GM23338 (cell line): Measurements from ENCODE around the gene MCFD2. TPM values are rescaled to one million over a fixed set of nuclear protein-coding genes. Genes with fewer than 3 reads are reported as not detected.

Experiments used
- ATAC-seq: fragments of 200-7000 bp; cut with Tn5 transposase; 3 replicates; pipeline ENCODE4 v1.9.1; 2020
- DNase-seq: peaks from one replicate; pipeline ENCODE4 v3.0.0-alpha.2; 2015; ENCODE audit warnings: low spot score
- H2AFZ ChIP-seq: fragments of 200-600 bp; sonication (generic); 2 replicates; pipeline ENCODE4 v1.8.0; 2016; ENCODE audit warnings: antibody characterized with exemption, mild to moderate bottlenecking, moderate library complexity
- H3F3A ChIP-seq: fragments of 200-600 bp; sonication (generic); replicated peaks from 2 replicates; pipeline ENCODE4 v1.8.0; 2017; ENCODE audit warnings: antibody characterized with exemption, mixed run types, low read depth
- H3K27ac ChIP-seq: fragments of 200-600 bp; sonication (generic); 2 replicates; pipeline ENCODE4 v1.6.1; 2016; ENCODE audit warnings: low read depth
- H3K27me3 ChIP-seq: fragments of 200-600 bp; sonication (generic); 2 replicates; pipeline ENCODE4 v1.8.0; 2016; ENCODE audit warnings: mild to moderate bottlenecking, mixed run types, moderate library complexity; ENCODE audit not compliant: insufficient read depth
- H3K36me3 ChIP-seq: fragments of 200-600 bp; sonication (generic); 2 replicates; pipeline ENCODE4 v1.8.0; 2016; ENCODE audit warnings: mild to moderate bottlenecking; ENCODE audit not compliant: insufficient read depth
- H3K4me1 ChIP-seq: fragments of 200-600 bp; sonication (generic); 2 replicates; pipeline ENCODE4 v1.8.0; 2016; ENCODE audit warnings: mild to moderate bottlenecking, moderate library complexity; ENCODE audit not compliant: insufficient read depth
- H3K4me2 ChIP-seq: fragments of 200-600 bp; sonication (generic); 2 replicates; pipeline ENCODE4 v1.7.1; 2017; ENCODE audit warnings: mixed run types
- H3K4me3 ChIP-seq: fragments of 200-600 bp; sonication (generic); 2 replicates; pipeline ENCODE4 v1.6.1; 2016; ENCODE audit warnings: mixed run types
- H3K79me2 ChIP-seq: fragments of 200-600 bp; sonication (generic); replicated peaks from 2 replicates; pipeline ENCODE4 v1.8.0; 2017; ENCODE audit warnings: mild to moderate bottlenecking; ENCODE audit not compliant: insufficient read depth
- H3K9me2 ChIP-seq: fragments of 200-600 bp; sonication (generic); 2 replicates; pipeline ENCODE4 v1.8.0; 2017; ENCODE audit not compliant: insufficient read depth
- H4K20me1 ChIP-seq: fragments of 200-600 bp; sonication (generic); replicated peaks from 2 replicates; pipeline ENCODE4 v1.8.0; 2017; ENCODE audit warnings: mild to moderate bottlenecking; ENCODE audit not compliant: insufficient read depth
- H3K27ac Mint-ChIP-seq: 2 replicates; pipeline ENCODE4 v1.8.0; 2020; ENCODE audit warnings: inconsistent platforms, mild to moderate bottlenecking, moderate library complexity, mixed read lengths
- H3K27me3 Mint-ChIP-seq: 3 replicates; pipeline ENCODE4 v1.8.0; 2022; ENCODE audit warnings: low read depth, mild to moderate bottlenecking, moderate library complexity, mixed read lengths, inconsistent platforms; ENCODE audit not compliant: insufficient read depth, poor library complexity
- H3K36me3 Mint-ChIP-seq: 3 replicates; pipeline ENCODE4 v1.8.0; 2021; ENCODE audit warnings: low read depth, mild to moderate bottlenecking, inconsistent platforms, moderate library complexity, mixed read lengths
- H3K4me1 Mint-ChIP-seq: 3 replicates; pipeline ENCODE4 v1.8.0; 2020; ENCODE audit warnings: mild to moderate bottlenecking, inconsistent platforms, mixed read lengths
- H3K4me3 Mint-ChIP-seq: 3 replicates; pipeline ENCODE4 v1.8.0; 2021; ENCODE audit warnings: moderate library complexity, mild to moderate bottlenecking, inconsistent platforms, mixed read lengths
- H3K9me3 Mint-ChIP-seq: 3 replicates; pipeline ENCODE4 v1.8.0; 2020; ENCODE audit warnings: moderate library complexity, mild to moderate bottlenecking, inconsistent platforms, mixed read lengths
- REST ChIP-seq: IDR thresholded peaks from one replicate; pipeline ENCODE4 v1.6.1; 2018; ENCODE audit warnings: antibody characterized with exemption; ENCODE audit not compliant: unreplicated experiment
- ZNF462 ChIP-seq: fragments of 250-450 bp; sonication (Bioruptor Pico); IDR thresholded peaks from 2 replicates; pipeline ENCODE4 v1.5.0; 2020; ENCODE audit warnings: mild to moderate bottlenecking, moderate library complexity
- polyA plus RNA-seq: library from polyadenylated mRNA; unstranded; fragments of >200 nt; fragmentation: Nextera tagmentation; extraction: Ambion mirVana; gene quantifications from 2 replicates; pipeline ENCODE4 v1.2.1, GENCODE V29; 2016
- total RNA-seq: library from RNA; depleted of rRNA; stranded (reverse); fragments of >200 nt; shearing (Covaris generic); gene quantifications from 2 replicates; pipeline ENCODE4 v1.2.3, GENCODE V29; 2014

MCFD2 gene
- total and polyA plus RNA-seq, 2 experiments from 2014 or later = 55.1 to 91.9 TPM

GRCh38 chr2:46964835-46965560 is 49.4 kb upstream of the MCFD2 start (continued):
- TF ChIP-seq ZNF462 (CRISPR knock-in tag) = no peak

- Mint-ChIP-seq H3K27ac (no peak overlapping the region; the same call in 1 of the 2 replicates), H3K27me3 (peaks cover 2% of the 10 kb centered on the region), H3K4me1 (peaks cover 5% of the 10 kb centered on the region; the same call in 2 of the 3 replicates), H3K36me3 (peaks cover 5% of the 10 kb centered on the region; the same call in 1 of the 3 replicates), H3K9me3 (no peaks in the 10 kb centered on the region), H3K4me3 (no peak overlapping the region)
- DNase-seq (no peak), ATAC-seq (no peak)
- H3K4me1 ChIP-seq = no peaks in the 10 kb centered on the region
- H3K4me3 ChIP-seq = no peak overlapping the region
- no peak overlapping the region for H2AFZ ChIP-seq
- H3K79me2 ChIP-seq = no peaks in the 10 kb centered on the region
- H3K4me2 ChIP-seq = no peak overlapping the region
- H3F3A ChIP-seq = no peaks in the 10 kb centered on the region
- no peaks in the 10 kb centered on the region for H3K36me3 ChIP-seq
- H3K9me2 ChIP-seq = no peaks in the 10 kb centered on the region
- H4K20me1 ChIP-seq = no peaks in the 10 kb centered on the region
- H3K27ac ChIP-seq = no peak overlapping the region
- H3K27me3 ChIP-seq = no peaks in the 10 kb centered on the region
- no peak for TF ChIP-seq ZNF462 (CRISPR knock-in tag)
- TF ChIP-seq REST = no peak
These were observed 48.5 kb upstream of the MCFD2 start for GRCh38 chr2:46963941-46964673.
